Fibroblast of lung (primary cell): Measurements from ENCODE around the gene NCAN. TPM values are rescaled to one million over a fixed set of nuclear protein-coding genes. Genes with fewer than 3 reads are reported as not detected.
"Not testable (repeated sequence)": the region's sequence is repeated elsewhere in the genome, so short reads cannot be mapped to it uniquely, and the experiment has no call there.

Experiments used
- DNase-seq, 2 donors: peaks; one replicate each; pipeline versions ENCODE4 v3.0.0 to v3.0.0-alpha.2; 2010; ENCODE audit warnings: low read depth in 2 of 2
- H2AFZ ChIP-seq: 2 replicates; pipeline ENCODE4 v1.5.1; 2012; ENCODE audit warnings: low read length, control low read depth, inconsistent platforms
- H3K27ac ChIP-seq: 2 replicates; pipeline ENCODE4 v1.5.1; 2011; ENCODE audit warnings: low read length, control low read depth; ENCODE audit not compliant: insufficient read depth
- H3K27me3 ChIP-seq: 2 replicates; pipeline ENCODE4 v1.5.1; 2011; ENCODE audit warnings: mild to moderate bottlenecking, low read length; ENCODE audit not compliant: control insufficient read depth, insufficient read depth
- H3K36me3 ChIP-seq: 2 replicates; pipeline ENCODE4 v1.5.1; 2011; ENCODE audit warnings: low read length; ENCODE audit not compliant: control insufficient read depth, insufficient read depth
- H3K4me1 ChIP-seq: 2 replicates; pipeline ENCODE4 v1.5.1; 2011; ENCODE audit warnings: low read length; ENCODE audit not compliant: control insufficient read depth, insufficient read depth; ENCODE audit errors: extremely low read depth
- H3K4me2 ChIP-seq: 2 replicates; pipeline ENCODE4 v1.5.1; 2011; ENCODE audit warnings: low read length, control low read depth; ENCODE audit not compliant: insufficient read depth; ENCODE audit errors: extremely low read depth
- H3K4me3 ChIP-seq, 4 experiments: fragments of 200-600 bp in 1 of 4; sonication (generic) in 1 of 4; replicated peaks in 1 of 4; 2 replicates each; pipeline ENCODE4 v1.5.1; 2011 to 2016; ENCODE audit warnings: low read length in 4 of 4, low read depth in 3 of 4, mild to moderate bottlenecking in 3 of 4, control low read depth in 2 of 4, inconsistent platforms in 1 of 4, mixed read lengths in 1 of 4; ENCODE audit not compliant: insufficient read depth in 1 of 4; ENCODE audit errors: control extremely low read depth in 1 of 4
- H3K79me2 ChIP-seq: 2 replicates; pipeline ENCODE4 v1.5.1; 2012; ENCODE audit warnings: mild to moderate bottlenecking, low read length, inconsistent platforms; ENCODE audit not compliant: control insufficient read depth, insufficient read depth
- H3K9ac ChIP-seq: 2 replicates; pipeline ENCODE4 v1.5.1; 2011; ENCODE audit warnings: mild to moderate bottlenecking, low read length, control low read depth; ENCODE audit not compliant: insufficient read depth
- H3K9me3 ChIP-seq: 2 replicates; pipeline ENCODE4 v1.5.1; 2012; ENCODE audit warnings: low read depth, low read length; ENCODE audit not compliant: control insufficient read depth, insufficient read depth
- H4K20me1 ChIP-seq: 2 replicates; pipeline ENCODE4 v1.5.1; 2011; ENCODE audit warnings: low read length; ENCODE audit not compliant: control insufficient read depth, insufficient read depth; ENCODE audit errors: extremely low read depth
- CTCF ChIP-seq, 2 donors: IDR thresholded peaks in 1 of 2; conservative IDR thresholded peaks in 1 of 2; 1 replicate in 1 of 2; 2 replicates in 1 of 2; pipeline ENCODE4 v1.5.1; 2011 to 2012; ENCODE audit warnings: low read length in 2 of 2, control low read depth in 1 of 2, inconsistent platforms in 1 of 2, low read depth in 1 of 2, mild to moderate bottlenecking in 1 of 2
- EZH2 ChIP-seq: IDR thresholded peaks from 2 replicates; pipeline ENCODE4 v1.5.1; 2012; ENCODE audit warnings: low read length, control low read depth, mild to moderate bottlenecking; ENCODE audit errors: missing control alignments
- polyA plus RNA-seq, 2 donors: library from polyadenylated mRNA; depleted of rRNA in 1 of 2; stranded (reverse) in 1 of 2; unstranded in 1 of 2; fragments of >200 nt; gene quantifications; 2 replicates each; pipeline ENCODE4 v1.2.1, GENCODE V29; 2011 to 2012; ENCODE audit warnings: missing spikeins in 1 of 2
- total RNA-seq: library from RNA; depleted of rRNA; stranded (reverse); fragments of >200 nt; gene quantifications from 2 replicates; pipeline ENCODE4 v1.2.1, GENCODE V29; 2014

NCAN gene
- total and polyA plus RNA-seq, 2 donors (not counting 1 experiment from before 2014, with no cell fraction given), result under 0.01 TPM; not detected in 1

GRCh38 chr19:19215792-19216191 is 4.0 kb downstream of the NCAN start:
- H3K4me3 ChIP-seq, result no peak overlapping the region
- peaks cover 18% of the 10 kb centered on the region for H3K27me3 ChIP-seq
- no peaks in the 10 kb centered on the region for H3K79me2 ChIP-seq
- H4K20me1 ChIP-seq, result no peaks in the 10 kb centered on the region
- no peaks in the 10 kb centered on the region for H3K36me3 ChIP-seq
- no peak overlapping the region for H3K27ac ChIP-seq
- no peak for TF ChIP-seq CTCF (conservative IDR thresholded peaks at IDR 0.05 in 1 of 2, IDR thresholded peaks at IDR 0.05 in 1 of 2; ENCODE audit: low read depth in 1 of 2, low read length in 2 of 2)
- no peak for TF ChIP-seq EZH2
- H3K4me1 ChIP-seq, result no peaks in the 10 kb centered on the region
- H3K9me3 ChIP-seq, result no peaks in the 10 kb centered on the region
- no peak overlapping the region for H2AFZ ChIP-seq
- H3K4me2 ChIP-seq, result no peak overlapping the region
- no peak for DNase-seq
- no peak overlapping the region for H3K9ac ChIP-seq

GRCh38 chr19:19217099-19217498 is 5.3 kb downstream of the NCAN start:
- H3K9ac ChIP-seq, result no peak overlapping the region
- no peak overlapping the region for H2AFZ ChIP-seq
- no peaks in the 10 kb centered on the region for H3K79me2 ChIP-seq
- no peaks in the 10 kb centered on the region for H3K9me3 ChIP-seq
- H4K20me1 ChIP-seq, result no peaks in the 10 kb centered on the region
- no peaks in the 10 kb centered on the region for H3K36me3 ChIP-seq
- TF ChIP-seq EZH2 (no peak), CTCF (conservative IDR thresholded peaks at IDR 0.05 in 1 of 2, IDR thresholded peaks at IDR 0.05 in 1 of 2; ENCODE audit: low read depth in 1 of 2, low read length in 2 of 2) (no peak)
- DNase-seq, result peak; percentile 19 to 20
- H3K27ac ChIP-seq, result no peak overlapping the region
- H3K4me3 ChIP-seq, result no peak overlapping the region
- H3K27me3 ChIP-seq, result peaks cover 12% of the 10 kb centered on the region
- H3K4me1 ChIP-seq, result no peaks in the 10 kb centered on the region
- H3K4me2 ChIP-seq, result no peak overlapping the region

- Histone ChIP-seq H3K4me1 (no peaks in the 10 kb centered on the region), H3K79me2 (no peaks in the 10 kb centered on the region), H3K9me3 (no peaks in the 10 kb centered on the region), H2AFZ (no peak overlapping the region), H3K4me2 (no peak overlapping the region), H3K36me3 (no peaks in the 10 kb centered on the region), H3K4me3 (no peak overlapping the region), H4K20me1 (no peaks in the 10 kb centered on the region), H3K27ac (no peak overlapping the region), H3K27me3 (peaks cover 6% of the 10 kb centered on the region), H3K9ac (no peak overlapping the region)
- TF ChIP-seq CTCF (conservative IDR thresholded peaks at IDR 0.05 in 1 of 2, IDR thresholded peaks at IDR 0.05 in 1 of 2; ENCODE audit: low read depth in 1 of 2, low read length in 2 of 2), result no peak
- no peak for TF ChIP-seq EZH2
- no peak for DNase-seq
Observed at GRCh38 chr19:19218911-19219310, 7.2 kb downstream of the NCAN start.

- H3K4me3 ChIP-seq, H2AFZ ChIP-seq, H3K79me2 ChIP-seq, H3K9me3 ChIP-seq, DNase-seq, H4K20me1 ChIP-seq, H3K36me3 ChIP-seq, H3K4me2 ChIP-seq, H3K27ac ChIP-seq, H3K9ac ChIP-seq, H3K4me1 ChIP-seq: not testable (repeated sequence)
- peaks cover 11% of the 10 kb centered on the region for H3K27me3 ChIP-seq
Observed at GRCh38 chr19:19221000-19221399, 9.2 kb downstream of the NCAN start.
